Activated B cell treated with CpG ODN at 0.5 μM for 24 hours (primary cell): ENCODE measurements around the gene RNF25. TPM values are rescaled to one million over a fixed set of nuclear protein-coding genes. Genes with fewer than 3 reads are reported as not detected.

Experiments used
- ATAC-seq: fragments of 200-7000 bp; cut with Tn5 transposase; one replicate; pipeline ENCODE4 v1.10.0; 2021; ENCODE audit warnings: low read depth, mild to moderate bottlenecking, moderate library complexity
- CTCF ChIA-PET: fragments of 350-600 bp; sonication (Branson Sonifier 250); formaldehyde crosslinking; loops from one replicate; lab custom pipeline; 2021; ENCODE audit warnings: antibody characterized with exemption; lab: Charles Lee
- POLR2A ChIA-PET: fragments of 350-600 bp; sonication (Branson Sonifier 250); formaldehyde crosslinking; loops from one replicate; lab custom pipeline; 2021; ENCODE audit warnings: antibody characterized with exemption; lab: Charles Lee
- DNase-seq: peaks from one replicate; pipeline ENCODE4 v3.0.0; 2022
- H3K27ac Mint-ChIP-seq: one replicate; pipeline ENCODE4 v1.8.0; 2020; ENCODE audit warnings: mixed read lengths
- H3K27me3 Mint-ChIP-seq: one replicate; pipeline ENCODE4 v1.8.0; 2021; ENCODE audit warnings: mixed read lengths
- H3K36me3 Mint-ChIP-seq: one replicate; pipeline ENCODE4 v1.8.0; 2021; ENCODE audit warnings: low read depth, mixed read lengths
- H3K4me1 Mint-ChIP-seq: one replicate; pipeline ENCODE4 v1.8.0; 2021; ENCODE audit warnings: mixed read lengths
- H3K4me3 Mint-ChIP-seq: one replicate; pipeline ENCODE4 v1.8.0; 2020; ENCODE audit warnings: mild to moderate bottlenecking, mixed read lengths
- H3K9me3 Mint-ChIP-seq: one replicate; pipeline ENCODE4 v1.8.0; 2020; ENCODE audit warnings: mixed read lengths
- CTCF ChIP-seq: fragments of 200-600 bp; IDR thresholded peaks from one replicate; pipeline ENCODE4 v1.8.0; 2022; ENCODE audit warnings: antibody characterized with exemption, mild to moderate bottlenecking
- intact Hi-C: fragments of 100-400 bp; cut with micrococcal nuclease; formaldehyde crosslinking; loops from one replicate; pipeline ENCODE4 v1.15.1; 2024
- total RNA-seq: library from RNA; stranded (reverse); gene quantifications from 2 replicates; pipeline ENCODE4 v1.2.3, GENCODE V29; 2022

The RNF25 gene
- total RNA-seq, 1 donor from 2014 or later = 35.1 TPM

- POLR2A ChIA-PET = no interaction called here
- no peaks in the 10 kb centered on the region for H3K4me1 Mint-ChIP-seq
Observed at GRCh38 chr2:218680061-218680460, 8.3 kb upstream of the RNF25 start.

GRCh38 chr2:218679119-218679518, 7.3 kb upstream of the RNF25 start:
- Mint-ChIP-seq H3K9me3 (no peaks in the 10 kb centered on the region), H3K4me1 (no peaks in the 10 kb centered on the region), H3K27me3 (no peaks in the 10 kb centered on the region), H3K4me3 (no peak overlapping the region), H3K36me3 (peaks cover 7% of the 10 kb centered on the region), H3K27ac (no peak overlapping the region)
- CTCF ChIA-PET = no interaction called here
- no peak for TF ChIP-seq CTCF
- intact Hi-C loops = no loop called here
- DNase-seq (no peak), ATAC-seq (no peak)
- POLR2A ChIA-PET = no interaction called here

More at GRCh38 chr2:218680061-218680460, 8.3 kb upstream of the RNF25 start:
- H3K27me3 Mint-ChIP-seq = no peaks in the 10 kb centered on the region
- no peak for DNase-seq
- CTCF ChIA-PET = no interaction called here
- H3K4me3 Mint-ChIP-seq = no peak overlapping the region
- no peaks in the 10 kb centered on the region for H3K9me3 Mint-ChIP-seq
- no peak for TF ChIP-seq CTCF
- H3K27ac Mint-ChIP-seq = no peak overlapping the region
- intact Hi-C loops = no loop called here
- no peak for ATAC-seq
- peaks cover 7% of the 10 kb centered on the region for H3K36me3 Mint-ChIP-seq

- DNase-seq = no peak
- ChIA-PET CTCF (interaction anchor here (0.9 to 1.3 kb wide), 2 partner anchors 12 to 43 kb away, joined by 3 to 10 read pairs; partner anchors contain the start of genes BCS1L and ZNF142), POLR2A (interaction anchor here (0.5 to 3.1 kb wide), 7 partner anchors 12 to 526 kb away, joined by 3 to 61 read pairs (median 4); partner anchors contain the start of genes BCS1L, CNPPD1, TTLL4 and ZNF142)
- no peak for ATAC-seq
- H3K4me3 Mint-ChIP-seq = peak overlapping the region; percentile 99
- TF ChIP-seq CTCF = no peak
- H3K27me3 Mint-ChIP-seq = no peaks in the 10 kb centered on the region
- peak overlapping the region; percentile 97 for H3K27ac Mint-ChIP-seq
- peaks cover 31% of the 10 kb centered on the region for H3K36me3 Mint-ChIP-seq
- peaks cover 21% of the 10 kb centered on the region for H3K4me1 Mint-ChIP-seq
- no peaks in the 10 kb centered on the region for H3K9me3 Mint-ChIP-seq
- intact Hi-C loops = loop anchor here (5.0 kb wide), 3 partner anchors 176 to 716 kb away; partner anchors contain the start of genes ARPC2 and DNPEP
Observed at GRCh38 chr2:218671097-218671653, 627 bp downstream of the RNF25 start.

GRCh38 chr2:218664653-218665052, 7.1 kb downstream of the RNF25 start:
- POLR2A ChIA-PET = no interaction called here
- H3K4me3 Mint-ChIP-seq = no peak overlapping the region
- no peak for DNase-seq
- peaks cover 72% of the 10 kb centered on the region for H3K36me3 Mint-ChIP-seq
- H3K27me3 Mint-ChIP-seq = no peaks in the 10 kb centered on the region
- no peak for TF ChIP-seq CTCF
- no peak for ATAC-seq
- CTCF ChIA-PET = no interaction called here
- peaks cover 9% of the 10 kb centered on the region for H3K4me1 Mint-ChIP-seq
- no peaks in the 10 kb centered on the region for H3K9me3 Mint-ChIP-seq
- intact Hi-C loops = no loop called here
- H3K27ac Mint-ChIP-seq = no peak overlapping the region

GRCh38 chr2:218663901-218664300, 7.9 kb downstream of the RNF25 start:
- H3K4me1 Mint-ChIP-seq = peaks cover 15% of the 10 kb centered on the region
- H3K27me3 Mint-ChIP-seq = no peaks in the 10 kb centered on the region
- no peak for TF ChIP-seq CTCF
- no peak overlapping the region for H3K4me3 Mint-ChIP-seq
- H3K27ac Mint-ChIP-seq = no peak overlapping the region
- no peak for ATAC-seq
- intact Hi-C loops = no loop called here
- ChIA-PET CTCF (no interaction called here), POLR2A (interaction anchor here (0.6 kb wide), 1 partner anchor 233 kb away, joined by 5 read pairs; no protein-coding TSS in a partner anchor)
- no peaks in the 10 kb centered on the region for H3K9me3 Mint-ChIP-seq
- DNase-seq = no peak
- H3K36me3 Mint-ChIP-seq = peaks cover 79% of the 10 kb centered on the region
